HEK293T (cell line): Measurements from ENCODE around the gene ATOH8.

Experiments
- ARNT ChIP-seq: fragments of 450-650 bp; IDR thresholded peaks from 2 replicates; pipeline ENCODE4 v1.6.1; 2017; ENCODE audit warnings: mild to moderate bottlenecking
- BHLHE40 ChIP-seq: fragments of 450-650 bp; IDR thresholded peaks from 2 replicates; pipeline ENCODE4 v1.6.1; 2016; ENCODE audit warnings: mild to moderate bottlenecking, moderate library complexity, borderline replicate concordance
- CTBP1 ChIP-seq: fragments of 450-650 bp; IDR thresholded peaks from 2 replicates; pipeline ENCODE4 v1.6.1; 2016; ENCODE audit warnings: borderline replicate concordance
- FOXK2 ChIP-seq: fragments of 450-650 bp; IDR thresholded peaks from 2 replicates; pipeline ENCODE4 v1.6.1; 2016; ENCODE audit warnings: mild to moderate bottlenecking
- HDGF ChIP-seq: fragments of 450-650 bp; IDR thresholded peaks from 2 replicates; pipeline ENCODE4 v1.6.1; 2017; ENCODE audit warnings: antibody characterized with exemption, borderline replicate concordance
- LEF1 ChIP-seq: fragments of 450-650 bp; IDR thresholded peaks from 2 replicates; pipeline ENCODE4 v1.6.1; 2017; ENCODE audit warnings: mild to moderate bottlenecking, borderline replicate concordance
- NFRKB ChIP-seq: fragments of 450-650 bp; IDR thresholded peaks from 2 replicates; pipeline ENCODE4 v1.6.1; 2016; ENCODE audit warnings: mild to moderate bottlenecking, moderate library complexity
- SP1 ChIP-seq: fragments of 450-650 bp; IDR thresholded peaks from 2 replicates; pipeline ENCODE4 v1.6.1; 2017
- SUZ12 ChIP-seq: fragments of 450-650 bp; IDR thresholded peaks from 2 replicates; pipeline ENCODE4 v1.6.1; 2016; ENCODE audit warnings: mild to moderate bottlenecking
- TARDBP ChIP-seq: fragments of 450-650 bp; IDR thresholded peaks from 2 replicates; pipeline ENCODE4 v1.6.1; 2016

DNA sequence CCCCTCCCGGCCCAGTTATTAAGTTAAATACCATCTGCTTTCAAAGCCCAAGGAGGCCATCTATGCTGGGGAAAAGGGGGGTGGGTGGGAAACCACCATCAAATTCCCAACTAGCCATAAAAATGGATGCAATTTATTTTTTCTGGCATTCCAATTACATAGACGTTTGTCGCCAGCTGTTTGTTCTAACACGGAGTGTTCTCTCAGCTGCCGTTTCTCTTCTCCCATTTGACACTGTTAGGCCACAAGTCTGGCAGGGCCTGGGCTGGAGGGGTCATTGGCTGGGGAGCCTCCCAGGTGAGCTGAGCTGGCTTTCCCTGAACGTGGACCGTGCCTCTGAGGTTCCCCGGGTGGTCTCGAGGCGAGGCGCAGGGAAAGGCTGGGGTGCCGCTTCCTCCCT, 16.6 kb downstream of the ATOH8 start:
- TF ChIP-seq HDGF (no peak), BHLHE40 (no peak), SP1 (no peak), FOXK2 (no peak), LEF1 (no peak), NFRKB (no peak), SUZ12 (no peak), ARNT (no peak), TARDBP (no peak), CTBP1 (no peak)
